Naive thymus-derived CD8-positive, alpha-beta T cell (primary cell): ENCODE measurements around the gene CHCHD1. TPM values are rescaled to one million over a fixed set of nuclear protein-coding genes. Genes with fewer than 3 reads are reported as not detected.
"Not testable (repeated sequence)": the region's sequence is repeated elsewhere in the genome, so short reads cannot be mapped to it uniquely, and the experiment has no call there.

ENCODE experiments used
- ATAC-seq, 2 donors: fragments of 150-1000 bp; cut with Tn5 transposase in 1 of 2; sonication (Bioruptor Pico), chemical (Tn5 transposase) in 1 of 2; 1 replicate in 1 of 2; 2 replicates in 1 of 2; pipeline ENCODE4 v1.10.0; 2021; ENCODE audit warnings: mild to moderate bottlenecking in 2 of 2, moderate library complexity in 2 of 2
- POLR2A ChIA-PET: fragments of 350-600 bp; sonication (Branson Sonifier 250); formaldehyde crosslinking; loops from one replicate; lab custom pipeline; 2021; ENCODE audit warnings: antibody characterized with exemption; lab: Charles Lee
- DNase-seq, 10 donors: peaks; one replicate each; pipeline versions ENCODE4 v3.0.0 to v3.0.0-alpha.2; 2020 to 2022
- H3K27ac Mint-ChIP-seq, 10 donors: one replicate each; pipeline ENCODE4 v1.8.0; 2020 to 2022; ENCODE audit warnings: mild to moderate bottlenecking in 10 of 10, mixed read lengths in 10 of 10, moderate library complexity in 4 of 10, inconsistent platforms in 1 of 10
- H3K27me3 Mint-ChIP-seq, 5 donors: one replicate each; pipeline ENCODE4 v1.8.0; 2021 to 2022; ENCODE audit warnings: mixed read lengths in 5 of 5
- H3K36me3 Mint-ChIP-seq, 3 donors: one replicate each; pipeline ENCODE4 v1.8.0; 2020 to 2022; ENCODE audit warnings: mixed read lengths in 3 of 3, mild to moderate bottlenecking in 2 of 3, inconsistent platforms in 1 of 3
- H3K4me1 Mint-ChIP-seq, 4 donors: one replicate each; pipeline ENCODE4 v1.8.0; 2021 to 2022; ENCODE audit warnings: mixed read lengths in 4 of 4
- H3K4me3 Mint-ChIP-seq, 10 donors: one replicate each; pipeline ENCODE4 v1.8.0; 2020 to 2022; ENCODE audit warnings: mild to moderate bottlenecking in 10 of 10, mixed read lengths in 10 of 10, moderate library complexity in 6 of 10, inconsistent platforms in 1 of 10
- H3K9me3 Mint-ChIP-seq, 9 donors: one replicate each; pipeline ENCODE4 v1.8.0; 2020 to 2022; ENCODE audit warnings: mixed read lengths in 9 of 9, mild to moderate bottlenecking in 3 of 9, inconsistent platforms in 1 of 9, moderate library complexity in 1 of 9
- polyA plus RNA-seq, 3 donors: library from polyadenylated mRNA; unstranded; fragments of 300-500 nt; fragmentation: Illumina TruSeq; gene quantifications; one replicate each; pipeline ENCODE4 v1.2.3, GENCODE V29; 2021
- total RNA-seq, 8 experiments: library from RNA in 2 of 8; stranded (reverse) in 2 of 8; gene quantifications; one replicate each; pipeline ENCODE4 v1.2.3 and lab custom pipeline; 2021 to 2026

Gene CHCHD1
- total and polyA plus RNA-seq, 5 experiments from 2014 or later, result 19.9 to 44.6 (median 32.2) TPM

- H3K36me3 Mint-ChIP-seq, result peaks cover 0 to 60% (median 2%) of the 10 kb centered on the region in 3 donors
- ATAC-seq, H3K27ac Mint-ChIP-seq, DNase-seq, H3K4me3 Mint-ChIP-seq, H3K9me3 Mint-ChIP-seq, POLR2A ChIA-PET, H3K4me1 Mint-ChIP-seq, H3K27me3 Mint-ChIP-seq: not testable (repeated sequence)
These were observed 47.2 kb downstream of the CHCHD1 start for GRCh38 chr10:73829090-73829489.

Other genes starting within 250 kb of the CHCHD1 start
- 1 to 10 TPM; 5.4 to 7.3 TPM for gene USP54, start 190.7 kb upstream of the CHCHD1 start, total RNA-seq
- 1 to 10 TPM in 1 of 3 donors, under 1 TPM in 2; 0.71 to 1.7 (median 0.99) TPM for gene USP54, start 190.7 kb upstream of the CHCHD1 start, polyA plus RNA-seq
- gene MYOZ1, start 140.6 kb upstream of the CHCHD1 start, total RNA-seq, result not detected
- gene MYOZ1, start 140.6 kb upstream of the CHCHD1 start, polyA plus RNA-seq, result not detected
- gene SYNPO2L, start 126.0 kb upstream of the CHCHD1 start, total RNA-seq, result not detected
- gene SYNPO2L, start 126.0 kb upstream of the CHCHD1 start, polyA plus RNA-seq, result not detected
- gene AGAP5, start 83.9 kb upstream of the CHCHD1 start, total RNA-seq, result 10 to 100 TPM; 10.5 to 13.2 TPM
- gene AGAP5, start 83.9 kb upstream of the CHCHD1 start, polyA plus RNA-seq, result under 1 TPM in 2 of 3 donors, not detected in 1; 0.19 to 0.30 TPM
- 10 to 100 TPM; 72.2 to 72.7 TPM for gene SEC24C, start 37.7 kb upstream of the CHCHD1 start, total RNA-seq
- 10 to 100 TPM; 18.9 to 33.5 (median 25.9) TPM for gene SEC24C, start 37.7 kb upstream of the CHCHD1 start, polyA plus RNA-seq
- 10 to 100 TPM; 79.0 to 79.9 TPM for gene ZSWIM8, start 3.6 kb downstream of the CHCHD1 start, total RNA-seq
- gene ZSWIM8, start 3.6 kb downstream of the CHCHD1 start, polyA plus RNA-seq, result 10 to 100 TPM; 12.3 to 18.5 (median 13.4) TPM
- gene NDST2, start 29.6 kb downstream of the CHCHD1 start, total RNA-seq, result 100 to 1,000 TPM; 101 to 112 TPM
- gene NDST2, start 29.6 kb downstream of the CHCHD1 start, polyA plus RNA-seq, result 10 to 100 TPM; 13.4 to 34.3 (median 24.5) TPM
- gene CAMK2G, start 92.5 kb downstream of the CHCHD1 start, total RNA-seq, result 10 to 100 TPM; 60.4 to 61.7 TPM
- gene CAMK2G, start 92.5 kb downstream of the CHCHD1 start, polyA plus RNA-seq, result 1 to 10 TPM; 4.6 to 6.7 (median 5.1) TPM
- under 1 TPM; 0.26 to 0.30 TPM for gene PLAU, start 129.1 kb downstream of the CHCHD1 start, total RNA-seq
- gene PLAU, start 129.1 kb downstream of the CHCHD1 start, polyA plus RNA-seq, result not detected
- 1 to 10 TPM; 5.0 to 5.9 TPM for gene VCL, start 216.1 kb downstream of the CHCHD1 start, total RNA-seq
- gene VCL, start 216.1 kb downstream of the CHCHD1 start, polyA plus RNA-seq, result 10 to 100 TPM in 1 of 3 donors, 1 to 10 TPM in 2; 7.8 to 21.2 (median 9.0) TPM